HG02623 (cell line): ENCODE results near the gene METTL1.

Experiments used
- ATAC-seq: cut with Tn5 transposase; IDR thresholded peaks from one replicate; pipeline ENCODE4 v1.9.1; 2021; ENCODE audit warnings: moderate library complexity; ENCODE audit not compliant: unreplicated experiment

The METTL1 gene

GRCh38 chr12:57738661-57739237 is 33.2 kb downstream of the METTL1 start, which contains the start of gene AGAP2:
TSS of gene AGAP2 (minus strand) at chr12:57738742. CDS start at chr12:57738246, 496 bp downstream.
- ATAC-seq = no peak

DNA sequence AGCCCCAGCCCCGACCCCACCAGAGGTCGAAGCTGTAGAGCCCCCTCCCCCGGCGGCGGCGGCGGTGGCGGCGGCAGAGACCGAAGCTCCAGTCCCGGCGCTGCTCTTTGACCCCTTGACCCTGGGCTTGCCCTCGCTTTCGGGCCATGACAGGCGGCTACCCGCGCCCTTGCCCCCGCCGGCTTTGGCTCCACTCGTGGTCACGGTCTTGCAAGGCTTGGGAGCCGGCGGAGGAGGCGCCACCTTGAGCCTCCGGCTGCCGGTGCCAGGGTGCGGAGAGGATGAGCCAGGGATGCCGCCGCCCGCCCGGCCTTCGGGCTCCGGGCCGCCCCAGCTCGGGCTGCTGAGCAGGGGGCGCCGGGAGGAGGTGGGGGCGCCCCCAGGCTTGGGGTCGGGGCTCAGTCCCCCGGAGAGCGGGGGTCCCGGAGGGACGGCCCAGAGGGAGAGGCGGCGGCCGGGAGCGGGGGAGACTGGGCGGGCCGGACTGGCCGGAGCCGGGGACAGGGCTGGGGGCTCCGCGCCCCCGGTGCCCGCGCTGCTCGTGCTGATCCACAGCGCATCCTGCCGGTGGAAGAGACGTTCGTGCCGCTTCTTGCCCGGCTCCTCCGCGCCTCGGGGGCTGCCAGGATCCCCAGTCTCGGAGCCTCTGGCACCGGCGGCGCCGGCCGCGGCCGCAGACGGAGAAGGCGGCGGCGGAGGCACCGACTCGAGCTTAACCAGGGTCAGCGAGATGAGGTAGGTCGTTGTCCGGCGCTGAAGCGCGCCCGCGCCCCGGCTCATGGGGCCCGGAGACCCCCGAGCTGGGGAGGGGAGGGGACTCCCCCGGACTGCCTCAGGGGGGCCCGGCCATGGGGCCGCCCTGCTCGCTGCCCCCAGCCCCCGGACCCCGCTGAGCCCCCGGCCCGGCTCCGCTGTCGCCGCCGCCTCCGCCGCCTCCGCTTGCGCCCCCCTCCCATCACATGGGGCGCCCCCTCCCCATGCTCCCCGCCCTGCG is 34.1 kb downstream of the METTL1 start:
- no peak for ATAC-seq

GRCh38 chr12:57736741-57737466 is 35.0 kb downstream of the METTL1 start:
- no peak for ATAC-seq

GRCh38 chr12:57735952-57736740 is 35.8 kb downstream of the METTL1 start:
- no peak for ATAC-seq

DNA sequence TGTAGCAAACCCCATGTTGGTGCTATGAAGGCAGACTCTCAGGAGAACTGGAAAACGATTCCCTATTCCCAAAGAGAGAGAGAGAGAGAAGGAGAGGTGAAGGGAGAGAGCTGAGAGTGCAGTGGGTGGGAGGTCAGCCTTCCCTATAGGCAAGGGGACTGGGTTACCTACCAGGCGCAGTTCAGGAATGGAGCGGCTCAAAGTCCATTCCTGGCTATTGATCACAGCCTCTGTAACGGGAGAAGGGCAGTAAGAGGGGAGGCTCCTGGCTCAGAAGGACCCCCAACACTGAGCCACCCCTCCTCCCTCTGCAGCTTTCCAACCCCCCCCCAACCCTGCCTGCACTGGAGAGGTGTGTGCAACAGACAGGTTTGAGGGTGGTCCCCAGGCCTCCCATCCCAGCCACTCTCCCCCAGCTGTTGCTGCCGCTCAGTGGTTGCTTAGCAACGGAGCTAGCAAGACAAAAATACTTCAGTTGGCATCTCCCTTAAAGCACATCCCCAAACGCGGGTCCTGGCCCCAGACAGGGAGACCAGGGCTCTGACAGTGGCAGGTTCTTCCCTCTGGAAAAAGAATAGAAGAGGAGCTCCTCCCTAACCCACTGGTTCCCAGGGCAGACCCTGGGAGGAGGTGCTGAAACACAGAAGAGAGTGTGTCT is 36.6 kb downstream of the METTL1 start:
- ATAC-seq = no peak

GRCh38 chr12:57734591-57734990 is 37.3 kb downstream of the METTL1 start:
- no peak for ATAC-seq

DNA sequence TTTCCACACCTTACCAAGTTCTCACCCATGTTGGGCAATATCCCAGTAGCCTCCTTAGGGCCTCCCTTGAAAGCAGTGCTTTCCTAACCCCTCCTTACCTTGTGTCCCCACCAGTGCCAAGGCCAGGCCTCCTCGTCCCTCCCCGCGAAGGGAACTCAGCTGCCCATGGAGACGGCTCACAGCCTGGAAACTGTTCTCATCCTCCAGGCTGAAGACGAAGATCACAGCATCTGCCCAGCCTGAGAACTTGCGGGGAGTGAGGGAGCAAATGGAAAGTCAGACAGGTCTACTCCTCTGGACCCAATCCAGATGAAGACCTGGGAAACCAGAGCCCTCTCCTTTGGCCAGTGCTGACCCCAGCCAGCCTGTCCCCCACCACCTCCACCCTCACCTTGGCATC is 38.0 kb downstream of the METTL1 start:
- ATAC-seq = no peak

GRCh38 chr12:57732726-57733593 is 38.9 kb downstream of the METTL1 start:
- ATAC-seq = no peak

DNA sequence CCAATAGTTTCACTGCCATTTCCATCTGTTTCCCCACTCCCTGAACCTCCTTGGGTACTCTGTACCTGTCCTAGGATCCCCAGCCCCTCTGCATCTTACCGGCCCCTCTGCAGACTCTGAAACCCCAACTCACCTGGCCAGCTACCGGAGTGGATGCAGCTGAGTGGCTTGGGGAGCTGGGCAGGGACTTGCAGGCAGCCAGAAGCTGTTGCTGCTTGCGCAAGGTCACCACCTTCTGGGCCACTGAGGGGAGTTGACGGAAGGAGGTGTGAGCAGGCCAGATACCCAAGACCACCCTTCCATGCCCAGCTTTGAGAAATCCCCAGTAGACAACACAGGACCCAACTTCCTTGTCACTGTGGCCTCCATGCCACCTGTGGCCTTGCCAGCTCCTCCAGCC is 39.6 kb downstream of the METTL1 start:
- ATAC-seq = no peak

DNA sequence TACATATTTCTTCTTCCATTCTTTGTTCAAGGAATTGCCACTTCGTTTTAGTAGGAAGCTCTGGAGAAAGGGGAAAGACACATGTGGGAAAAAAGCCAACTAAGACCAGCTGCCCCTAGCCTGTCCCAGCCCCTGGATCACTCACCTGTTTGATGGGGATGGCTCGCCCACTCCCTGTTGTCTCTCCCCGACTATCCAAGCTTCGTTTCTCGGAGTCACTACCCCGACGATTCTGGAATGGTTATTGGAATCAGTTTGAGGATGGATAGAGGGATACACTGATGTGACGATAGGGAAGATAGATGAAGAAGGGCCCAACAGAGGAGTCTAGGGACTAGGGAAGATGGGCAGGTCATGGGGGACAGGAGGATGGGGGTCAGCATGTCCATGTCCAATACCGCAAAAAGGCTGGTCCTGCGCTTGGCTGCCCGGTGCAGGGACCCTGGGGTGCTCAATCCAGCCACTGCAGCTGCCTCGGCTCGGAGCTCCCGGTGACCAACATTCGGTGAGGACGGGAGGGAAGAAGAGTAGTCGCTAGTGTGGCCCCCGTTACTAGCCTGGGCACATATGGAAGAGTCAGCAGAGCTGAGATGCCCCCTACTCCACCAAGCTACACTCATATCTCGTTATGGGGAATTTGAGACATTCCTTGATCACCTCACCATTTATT is 40.4 kb downstream of the METTL1 start:
- ATAC-seq = no peak

- ATAC-seq = no peak
These were observed 41.4 kb downstream of the METTL1 start for GRCh38 chr12:57730336-57731067.

- no peak for ATAC-seq
These were observed 42.5 kb downstream of the METTL1 start for GRCh38 chr12:57729321-57729844.

DNA sequence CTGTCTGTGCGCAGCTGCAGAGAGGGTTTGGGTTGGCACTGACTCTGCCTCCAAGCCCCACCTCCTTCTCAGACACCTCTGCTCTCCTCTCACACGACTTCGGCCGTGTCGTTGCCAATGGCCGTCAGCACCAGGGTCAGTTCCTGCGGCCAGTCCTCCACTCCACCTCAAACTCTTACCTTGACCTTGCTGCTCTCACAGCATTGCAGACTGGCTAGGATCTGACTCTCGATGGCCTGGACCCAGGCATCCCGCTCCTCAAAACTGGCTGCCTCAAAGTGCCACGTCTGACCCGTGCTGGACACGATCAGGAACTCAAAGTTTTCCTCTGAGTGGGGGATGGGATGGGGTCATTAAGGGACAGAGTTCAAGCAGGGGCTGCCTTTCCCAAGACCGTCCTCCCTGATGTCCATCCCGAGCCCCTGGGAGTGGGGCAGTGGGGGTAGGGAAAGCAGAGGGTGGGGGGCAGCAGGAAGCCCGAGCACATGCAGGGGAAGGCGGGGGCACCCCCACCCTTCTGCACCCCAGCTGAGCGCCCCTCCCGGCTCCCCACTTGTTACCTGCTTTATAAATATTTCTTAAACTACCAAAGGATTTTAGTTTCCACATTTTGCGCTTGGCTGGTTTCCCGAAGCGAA is 44.0 kb downstream of the METTL1 start:
- ATAC-seq = no peak

DNA sequence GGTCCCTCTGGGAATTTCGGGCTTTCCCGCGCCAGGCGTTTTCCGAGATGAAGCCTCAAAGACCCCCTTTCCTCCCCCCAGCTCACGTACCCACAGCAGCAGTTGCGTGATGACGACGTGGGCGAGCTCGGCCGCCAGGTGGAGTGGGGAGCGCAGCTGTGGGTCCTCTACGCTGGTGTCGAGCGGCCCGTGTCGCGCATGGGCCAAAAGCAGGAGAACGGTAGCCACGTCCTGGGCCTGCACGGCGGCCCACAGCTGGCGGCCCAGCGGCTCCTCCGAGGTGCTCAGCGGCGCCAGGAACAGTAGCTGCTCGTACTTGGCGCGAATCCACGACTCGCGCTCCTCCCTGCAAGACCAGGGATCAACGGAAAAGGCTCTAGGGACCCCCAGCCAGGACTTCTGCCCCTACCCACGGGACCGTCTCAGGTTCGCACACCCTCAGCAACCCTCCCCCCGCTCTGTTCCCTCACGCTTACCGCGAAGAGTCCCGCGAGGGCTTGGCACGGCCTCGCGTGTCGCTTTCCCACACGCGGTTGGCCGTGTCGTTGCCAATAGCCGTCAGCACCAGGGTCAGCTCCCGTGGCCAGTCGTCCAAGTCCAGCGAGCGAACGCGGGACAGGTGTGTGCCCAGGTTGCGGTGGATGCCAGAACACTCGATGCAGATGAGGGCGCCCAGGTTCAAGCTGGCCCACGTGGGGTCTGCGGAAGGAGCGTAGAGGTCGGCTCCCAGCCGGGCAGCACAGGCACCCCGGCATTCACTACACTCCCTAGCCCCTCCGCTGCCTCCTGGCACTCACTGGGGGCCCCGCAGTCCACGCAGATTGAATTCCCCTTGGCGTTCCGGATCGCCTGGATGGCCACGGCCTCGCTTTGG is 44.8 kb downstream of the METTL1 start:
- no peak for ATAC-seq

DNA sequence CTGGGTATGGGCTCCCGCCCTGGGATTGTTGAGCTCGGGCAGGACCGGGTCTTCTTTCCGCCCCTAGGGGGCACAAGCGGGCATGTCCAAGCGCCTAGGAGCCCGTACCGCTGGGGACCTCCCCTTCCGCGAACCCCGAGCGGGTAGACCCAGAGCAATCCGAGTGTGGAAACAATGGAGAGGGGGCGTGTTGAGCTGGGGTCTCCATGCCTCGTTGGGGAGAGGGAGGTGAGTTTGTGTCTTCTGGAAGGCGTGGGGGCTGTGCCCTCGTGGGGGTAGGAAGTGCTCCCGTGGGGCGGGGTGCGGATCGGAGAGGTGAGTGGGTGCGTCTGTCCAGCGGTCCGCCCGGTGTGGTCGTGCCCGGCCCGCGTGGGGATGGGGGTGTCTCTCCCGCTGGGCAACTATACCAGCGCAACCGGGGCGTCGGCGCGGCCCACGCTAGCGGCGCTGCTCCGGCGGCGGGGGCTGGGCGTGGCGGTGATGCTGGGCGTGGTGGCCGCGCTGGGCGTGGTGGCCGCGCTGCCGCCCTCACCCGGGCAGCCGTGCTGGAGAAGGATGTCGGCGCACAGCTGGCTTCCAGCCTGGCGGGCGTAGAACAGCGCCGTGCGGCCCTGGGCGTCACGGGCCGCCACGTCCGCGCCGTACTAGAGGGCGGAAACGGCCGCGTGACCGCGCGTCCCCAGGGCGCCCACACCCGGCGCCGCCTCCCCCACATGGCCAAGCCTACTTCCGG is 45.6 kb downstream of the METTL1 start:
- ATAC-seq = no peak

GRCh38 chr12:57725851-57726150 is 46.1 kb downstream of the METTL1 start:
- no peak for ATAC-seq
